Spleen (tissue), 7 donors: ENCODE measurements around the gene ALG12.

Experiments
- POLR2A ChIP-seq, 3 donors: fragments of 450-650 bp; IDR thresholded peaks; one replicate each; pipeline ENCODE4 v1.5.1; 2017; ENCODE audit warnings: antibody characterized with exemption in 3 of 3, mild to moderate bottlenecking in 1 of 3
- POLR2AphosphoS5 ChIP-seq, 3 donors: sonication (generic); formaldehyde crosslinking; IDR thresholded peaks; one replicate each; pipeline ENCODE4 v1.5.1; 2017; ENCODE audit warnings: antibody characterized with exemption in 3 of 3
- TF ChIP-seq, protein P1 (sequence below), 11 experiments: fragments of 200-600 bp in 7 of 11; fragments of 450-650 bp in 4 of 11; sonication (generic) in 4 of 11; IDR thresholded peaks in 8 of 11; conservative IDR thresholded peaks in 3 of 11; 1 replicate in 7 of 11; 2 replicates in 4 of 11; pipeline versions ENCODE4 v1.4.0 to v1.8.0; 2016 to 2021; ENCODE audit warnings: antibody characterized with exemption in 11 of 11, inconsistent platforms in 4 of 11, mild to moderate bottlenecking in 1 of 11
- donor health status: DM: no; HTN: no; CAD: no; lungs with moderate emphysema.
- donor health status: DM: no; HTN: no; CAD: no.
- donor health status: DM: no; HTN: no; CAD: no.

DNA sequence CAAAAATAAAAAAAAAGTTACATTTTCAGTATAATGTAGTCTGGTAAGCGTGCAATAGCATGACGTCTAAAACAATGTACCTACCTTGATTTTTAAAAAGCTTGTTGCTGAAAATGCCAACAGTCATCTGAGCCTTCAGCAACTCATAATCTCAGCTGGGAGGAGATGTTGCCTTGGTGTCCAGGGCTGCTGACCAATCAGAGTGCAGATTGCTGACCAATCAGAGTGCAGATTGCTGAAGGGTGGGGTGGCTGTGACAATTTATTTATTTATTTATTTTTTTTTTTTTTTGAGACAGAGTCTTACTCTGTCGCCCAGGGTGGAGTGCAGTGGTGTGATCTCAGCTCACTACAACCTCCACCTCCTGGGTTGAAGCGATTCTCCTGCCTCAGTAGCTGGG, 46.8 kb downstream of the ALG12 start:
- TF ChIP-seq, protein P1, sequence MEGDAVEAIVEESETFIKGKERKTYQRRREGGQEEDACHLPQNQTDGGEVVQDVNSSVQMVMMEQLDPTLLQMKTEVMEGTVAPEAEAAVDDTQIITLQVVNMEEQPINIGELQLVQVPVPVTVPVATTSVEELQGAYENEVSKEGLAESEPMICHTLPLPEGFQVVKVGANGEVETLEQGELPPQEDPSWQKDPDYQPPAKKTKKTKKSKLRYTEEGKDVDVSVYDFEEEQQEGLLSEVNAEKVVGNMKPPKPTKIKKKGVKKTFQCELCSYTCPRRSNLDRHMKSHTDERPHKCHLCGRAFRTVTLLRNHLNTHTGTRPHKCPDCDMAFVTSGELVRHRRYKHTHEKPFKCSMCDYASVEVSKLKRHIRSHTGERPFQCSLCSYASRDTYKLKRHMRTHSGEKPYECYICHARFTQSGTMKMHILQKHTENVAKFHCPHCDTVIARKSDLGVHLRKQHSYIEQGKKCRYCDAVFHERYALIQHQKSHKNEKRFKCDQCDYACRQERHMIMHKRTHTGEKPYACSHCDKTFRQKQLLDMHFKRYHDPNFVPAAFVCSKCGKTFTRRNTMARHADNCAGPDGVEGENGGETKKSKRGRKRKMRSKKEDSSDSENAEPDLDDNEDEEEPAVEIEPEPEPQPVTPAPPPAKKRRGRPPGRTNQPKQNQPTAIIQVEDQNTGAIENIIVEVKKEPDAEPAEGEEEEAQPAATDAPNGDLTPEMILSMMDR (IDR thresholded peaks at IDR 0.05 in 8 of 11, conservative IDR thresholded peaks at IDR 0.05 in 3 of 11) = no peak
- TF ChIP-seq POLR2AphosphoS5 (IDR thresholded peaks at IDR 0.05) (no peak), POLR2A (IDR thresholded peaks at IDR 0.05) (no peak)
